ENCODE results near the gene CASZ1. TPM values are rescaled to one million over a fixed set of nuclear protein-coding genes. Genes with fewer than 3 reads are reported as not detected.

The CASZ1 gene
- total RNA-seq, 4 donors from 2014 or later = 13.1 to 33.7 (median 20.9) TPM

GRCh38 chr1:10659646-10660540, 136.6 kb downstream of the CASZ1 start:
- Histone ChIP-seq H3K27me3 (no peaks in the 10 kb centered on the region), H3K36me3 (peaks cover 12 to 87% (median 19%) of the 10 kb centered on the region in 3 donors), H3K9me3 (no peaks in the 10 kb centered on the region), H3K4me1 (peaks cover 0 to 19% (median 6%) of the 10 kb centered on the region in 3 donors), H3K27ac (no peak overlapping the region), H3K4me3 (no peak overlapping the region)
- TF ChIP-seq CTCF (IDR thresholded peaks at IDR 0.05) (no peak), POLR2A (IDR thresholded peaks at IDR 0.05) (no peak)
- DNase-seq = no peak
- intact Hi-C loops (cut with DNase I) = no loop called here
- 88% methylated on average over 13 of the region's 52 CpGs; no CpG with 5 or more reads in 1 of the 2 donors for whole genome bisulfite sequencing, 2 donors

GRCh38 chr1:10659218-10659617, 137.2 kb downstream of the CASZ1 start:
- no peak for DNase-seq
- H3K4me3 ChIP-seq = no peak overlapping the region
- 94 to 97% methylated on average over 11 to 18 of the region's 18 CpGs for WGBS, 2 donors
- no peaks in the 10 kb centered on the region for H3K9me3 ChIP-seq
- peaks cover 0 to 13% (median 6%) of the 10 kb centered on the region in 3 donors for H3K4me1 ChIP-seq
- peaks cover 7 to 87% (median 22%) of the 10 kb centered on the region in 3 donors for H3K36me3 ChIP-seq
- no peaks in the 10 kb centered on the region for H3K27me3 ChIP-seq
- TF ChIP-seq CTCF (IDR thresholded peaks at IDR 0.05) = no peak
- no peak for TF ChIP-seq POLR2A (IDR thresholded peaks at IDR 0.05)
- intact Hi-C loops (cut with DNase I) = no loop called here
- no peak overlapping the region for H3K27ac ChIP-seq

- intact Hi-C loops (cut with DNase I) = no loop called here
- TF ChIP-seq CTCF (IDR thresholded peaks at IDR 0.05) = no peak
- TF ChIP-seq POLR2A (IDR thresholded peaks at IDR 0.05) = no peak
Measured at GRCh38 chr1:10658396-10659066, 137.9 kb downstream of the CASZ1 start.

GRCh38 chr1:10657088-10657847, 139.2 kb downstream of the CASZ1 start:
- DNase-seq = no peak
- no peaks in the 10 kb centered on the region for H3K9me3 ChIP-seq
- no peaks in the 10 kb centered on the region for H3K27me3 ChIP-seq
- no peak for TF ChIP-seq POLR2A (IDR thresholded peaks at IDR 0.05)
- TF ChIP-seq CTCF (IDR thresholded peaks at IDR 0.05) = no peak
- intact Hi-C loops (cut with DNase I) = no loop called here
- 82 to 85% methylated on average over 22 to 23 of the region's 29 CpGs for WGBS, 2 donors
- no peaks in the 10 kb centered on the region for H3K4me1 ChIP-seq
- no peak overlapping the region for H3K27ac ChIP-seq
- H3K36me3 ChIP-seq = peaks cover 14 to 90% (median 38%) of the 10 kb centered on the region in 3 donors
- H3K4me3 ChIP-seq = no peak overlapping the region

More at GRCh38 chr1:10658396-10659066, 137.9 kb downstream of the CASZ1 start:
- Histone ChIP-seq H3K4me1 (peaks cover 0 to 7% (median 6%) of the 10 kb centered on the region in 3 donors), H3K36me3 (peaks cover 11 to 87% (median 28%) of the 10 kb centered on the region in 3 donors), H3K27ac (peak overlapping the region in 1 of 4 donors; percentile 9), H3K27me3 (no peaks in the 10 kb centered on the region), H3K9me3 (no peaks in the 10 kb centered on the region), H3K4me3 (no peak overlapping the region)
- DNase-seq = no peak
- WGBS, 2 donors = 46% methylated on average over 3 of the region's 19 CpGs; no CpG with 5 or more reads in 1 of the 2 donors

Data from esophagus squamous epithelium (tissue), 5 donors.